GM21825 (cell line): ENCODE measurements around the gene APPBP2.
"Not testable (repeated sequence)": the region's sequence is repeated elsewhere in the genome, so short reads cannot be mapped to it uniquely, and the experiment has no call there.

Experiments used
- ATAC-seq: cut with Tn5 transposase; IDR thresholded peaks from one replicate; pipeline ENCODE4 v1.9.1; 2021; ENCODE audit warnings: mild to moderate bottlenecking, moderate library complexity; ENCODE audit not compliant: unreplicated experiment

The APPBP2 gene

GRCh38 chr17:60442271-60443173 lies 83.5 kb downstream of the APPBP2 start:
- ATAC-seq = no peak

GRCh38 chr17:60439501-60439900 lies 86.5 kb downstream of the APPBP2 start:
- no peak for ATAC-seq

- ATAC-seq = no peak
Observed at GRCh38 chr17:60436676-60437075, 89.4 kb downstream of the APPBP2 start.

- no peak for ATAC-seq
Observed at GRCh38 chr17:60435244-60436167, 90.5 kb downstream of the APPBP2 start.

GRCh38 chr17:60433021-60433997 lies 92.7 kb downstream of the APPBP2 start:
- not testable (repeated sequence) for ATAC-seq

GRCh38 chr17:60430561-60430960 lies 95.5 kb downstream of the APPBP2 start:
- ATAC-seq = not testable (repeated sequence)

GRCh38 chr17:60428491-60428890 lies 97.6 kb downstream of the APPBP2 start:
- ATAC-seq = not testable (repeated sequence)

GRCh38 chr17:60426596-60426995 lies 99.4 kb downstream of the APPBP2 start:
- ATAC-seq = no peak

GRCh38 chr17:60425626-60426025 lies 100.4 kb downstream of the APPBP2 start:
- ATAC-seq = no peak

- ATAC-seq = no peak
Observed at GRCh38 chr17:60423865-60424264, 102.2 kb downstream of the APPBP2 start.

- no peak for ATAC-seq
Observed at GRCh38 chr17:60422162-60422665, 103.8 kb downstream of the APPBP2 start, which contains the start of gene CHCT1. CHCT1 (plus strand) TSS chr17:60422489; CDS start chr17:60422593, 104 bp downstream.

GRCh38 chr17:60421273-60422161 lies 104.5 kb downstream of the APPBP2 start:
- ATAC-seq = peak; percentile 89

- ATAC-seq = not testable (repeated sequence)
Observed at GRCh38 chr17:60419875-60420274, 106.2 kb downstream of the APPBP2 start.

GRCh38 chr17:60419003-60419402 lies 107.0 kb downstream of the APPBP2 start:
- ATAC-seq = not testable (repeated sequence)

- ATAC-seq = no peak
Observed at GRCh38 chr17:60416368-60416925, 109.6 kb downstream of the APPBP2 start.

GRCh38 chr17:60415146-60415545 lies 110.9 kb downstream of the APPBP2 start:
- ATAC-seq = no peak

- no peak for ATAC-seq
Observed at GRCh38 chr17:60412701-60413100, 113.3 kb downstream of the APPBP2 start.

GRCh38 chr17:60410001-60410400 lies 116.0 kb downstream of the APPBP2 start:
- no peak for ATAC-seq

- ATAC-seq = no peak
Observed at GRCh38 chr17:60406887-60407286, 119.2 kb downstream of the APPBP2 start.
